ENCODE data around the gene CEACAM16.
"Not testable (repeated sequence)": the region's sequence is repeated elsewhere in the genome, so short reads cannot be mapped to it uniquely, and the experiment has no call there.

CEACAM16 gene

DNA sequence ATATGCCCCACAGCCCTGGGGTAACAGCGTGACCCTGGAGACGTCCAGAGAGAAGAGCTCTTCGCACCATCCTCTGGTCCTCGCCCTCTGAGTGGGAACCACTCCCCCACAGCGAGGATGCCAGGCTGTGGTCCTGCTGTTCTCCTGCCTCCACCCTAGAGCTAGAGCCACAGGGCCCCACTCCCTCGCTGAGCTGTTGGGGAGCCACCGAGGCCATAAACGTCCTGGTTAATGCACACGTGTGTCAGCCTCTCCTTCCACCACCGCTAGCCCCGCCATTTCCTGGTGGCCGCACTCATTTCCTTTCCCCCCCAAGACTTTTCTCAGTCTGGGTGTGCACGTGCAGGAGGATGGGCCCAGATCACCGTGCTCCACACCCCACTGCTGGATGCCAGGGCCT, 11.5 kb downstream of the CEACAM16 start:
- TF ChIP-seq, protein P1, sequence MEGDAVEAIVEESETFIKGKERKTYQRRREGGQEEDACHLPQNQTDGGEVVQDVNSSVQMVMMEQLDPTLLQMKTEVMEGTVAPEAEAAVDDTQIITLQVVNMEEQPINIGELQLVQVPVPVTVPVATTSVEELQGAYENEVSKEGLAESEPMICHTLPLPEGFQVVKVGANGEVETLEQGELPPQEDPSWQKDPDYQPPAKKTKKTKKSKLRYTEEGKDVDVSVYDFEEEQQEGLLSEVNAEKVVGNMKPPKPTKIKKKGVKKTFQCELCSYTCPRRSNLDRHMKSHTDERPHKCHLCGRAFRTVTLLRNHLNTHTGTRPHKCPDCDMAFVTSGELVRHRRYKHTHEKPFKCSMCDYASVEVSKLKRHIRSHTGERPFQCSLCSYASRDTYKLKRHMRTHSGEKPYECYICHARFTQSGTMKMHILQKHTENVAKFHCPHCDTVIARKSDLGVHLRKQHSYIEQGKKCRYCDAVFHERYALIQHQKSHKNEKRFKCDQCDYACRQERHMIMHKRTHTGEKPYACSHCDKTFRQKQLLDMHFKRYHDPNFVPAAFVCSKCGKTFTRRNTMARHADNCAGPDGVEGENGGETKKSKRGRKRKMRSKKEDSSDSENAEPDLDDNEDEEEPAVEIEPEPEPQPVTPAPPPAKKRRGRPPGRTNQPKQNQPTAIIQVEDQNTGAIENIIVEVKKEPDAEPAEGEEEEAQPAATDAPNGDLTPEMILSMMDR (IDR thresholded peaks at IDR 0.05; ENCODE audit: control insufficient read depth, extremely low read depth, insufficient read depth) = no peak
- DNase-seq (ENCODE audit: low read depth) = no peak
- H3K4me3 ChIP-seq (ENCODE audit: low read depth, low read length) = no peak overlapping the region

DNA sequence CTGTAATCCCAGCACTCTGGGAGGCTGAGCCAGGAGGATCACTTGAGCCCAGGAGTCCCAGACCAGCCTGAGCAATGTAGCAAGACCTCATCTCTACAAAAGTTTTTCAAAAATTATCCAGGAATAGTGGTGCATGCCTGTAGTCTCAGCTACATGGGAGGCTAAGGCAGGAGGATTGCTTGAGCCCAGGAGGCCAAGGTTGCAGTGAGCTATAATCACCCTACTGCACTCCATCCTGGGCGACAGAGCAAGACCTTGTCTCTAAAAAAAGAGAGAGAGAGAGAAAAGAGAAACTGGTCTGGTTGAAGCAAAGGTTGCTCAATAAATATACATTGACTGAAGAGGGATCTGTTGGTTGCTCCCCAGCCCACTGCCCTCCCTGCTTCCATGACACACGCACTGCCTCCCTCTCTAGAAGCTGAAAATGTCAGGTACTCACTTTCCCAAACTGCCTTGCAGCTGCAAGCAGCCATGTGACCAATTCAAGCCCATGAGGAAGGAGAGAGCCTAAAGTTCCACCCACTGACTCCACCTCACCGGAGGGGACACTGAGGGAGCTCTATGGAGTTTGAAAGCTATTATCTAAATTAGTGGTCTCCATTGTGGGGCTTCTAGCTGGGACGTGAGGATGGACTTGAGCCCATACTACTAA, 14.0 kb downstream of the CEACAM16 start:
- DNase-seq (ENCODE audit: low read depth) = no peak
- TF ChIP-seq, protein P1 (IDR thresholded peaks at IDR 0.05; ENCODE audit: control insufficient read depth, extremely low read depth, insufficient read depth) = no peak
- no peak overlapping the region for H3K4me3 ChIP-seq (ENCODE audit: low read depth, low read length)

DNA sequence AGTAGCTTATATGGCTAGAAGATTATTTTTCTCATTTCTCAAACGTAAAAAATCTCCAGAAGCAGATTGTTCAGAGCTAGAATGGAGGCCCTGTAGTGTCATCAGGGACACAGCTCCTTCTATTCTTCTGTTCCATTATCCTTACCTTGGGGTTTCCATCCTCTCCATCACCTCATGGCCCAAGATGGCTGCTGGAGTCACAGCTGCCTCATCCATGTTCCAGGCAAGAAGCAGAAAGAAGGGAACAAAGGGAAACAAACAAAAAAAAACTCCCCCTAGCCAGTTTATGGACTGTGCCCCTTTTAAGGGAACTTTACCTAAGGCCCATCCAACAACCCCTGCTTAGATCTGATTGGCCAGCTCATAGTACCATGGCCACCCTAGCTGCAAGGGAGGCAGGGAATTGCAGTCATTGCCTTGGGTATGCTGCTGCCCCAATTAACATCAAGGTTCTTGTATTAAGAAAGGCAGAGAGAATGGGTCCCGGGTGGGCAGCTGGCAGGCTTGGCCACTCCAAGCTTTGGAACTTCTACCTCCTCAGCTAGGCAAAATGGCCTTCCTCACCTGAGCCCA, 15.7 kb downstream of the CEACAM16 start:
- DNase-seq (ENCODE audit: low read depth) = no peak

DNA sequence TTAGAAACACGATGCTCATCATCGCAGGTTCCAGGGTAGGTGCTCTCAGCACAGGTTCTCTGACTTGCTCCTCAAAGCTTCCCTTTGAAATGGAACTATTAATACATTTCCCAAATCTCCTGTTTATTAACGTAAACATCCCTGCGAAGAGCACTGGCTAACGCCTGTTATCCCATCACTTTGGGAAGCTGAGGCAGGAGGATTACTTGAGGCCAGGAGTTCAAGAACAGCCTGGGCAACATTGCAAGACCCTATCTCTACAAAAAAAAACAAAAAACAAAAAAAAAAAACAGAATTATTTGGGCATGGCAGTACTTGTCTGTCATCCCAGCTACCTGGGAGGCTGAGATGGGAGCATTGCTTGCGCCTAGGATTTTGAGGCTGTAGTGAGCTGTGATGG, 18.7 kb downstream of the CEACAM16 start:
- no peak for DNase-seq (ENCODE audit: low read depth)
- TF ChIP-seq, protein P1 (IDR thresholded peaks at IDR 0.05; ENCODE audit: control insufficient read depth, extremely low read depth, insufficient read depth) = no peak
- H3K4me3 ChIP-seq (ENCODE audit: low read depth, low read length) = no peak overlapping the region

More for the DNA sequence above, 15.7 kb downstream of the CEACAM16 start:
- TF ChIP-seq, protein P1 (IDR thresholded peaks at IDR 0.05; ENCODE audit: control insufficient read depth, extremely low read depth, insufficient read depth) = no peak
- H3K4me3 ChIP-seq (ENCODE audit: low read depth, low read length) = no peak overlapping the region

DNA sequence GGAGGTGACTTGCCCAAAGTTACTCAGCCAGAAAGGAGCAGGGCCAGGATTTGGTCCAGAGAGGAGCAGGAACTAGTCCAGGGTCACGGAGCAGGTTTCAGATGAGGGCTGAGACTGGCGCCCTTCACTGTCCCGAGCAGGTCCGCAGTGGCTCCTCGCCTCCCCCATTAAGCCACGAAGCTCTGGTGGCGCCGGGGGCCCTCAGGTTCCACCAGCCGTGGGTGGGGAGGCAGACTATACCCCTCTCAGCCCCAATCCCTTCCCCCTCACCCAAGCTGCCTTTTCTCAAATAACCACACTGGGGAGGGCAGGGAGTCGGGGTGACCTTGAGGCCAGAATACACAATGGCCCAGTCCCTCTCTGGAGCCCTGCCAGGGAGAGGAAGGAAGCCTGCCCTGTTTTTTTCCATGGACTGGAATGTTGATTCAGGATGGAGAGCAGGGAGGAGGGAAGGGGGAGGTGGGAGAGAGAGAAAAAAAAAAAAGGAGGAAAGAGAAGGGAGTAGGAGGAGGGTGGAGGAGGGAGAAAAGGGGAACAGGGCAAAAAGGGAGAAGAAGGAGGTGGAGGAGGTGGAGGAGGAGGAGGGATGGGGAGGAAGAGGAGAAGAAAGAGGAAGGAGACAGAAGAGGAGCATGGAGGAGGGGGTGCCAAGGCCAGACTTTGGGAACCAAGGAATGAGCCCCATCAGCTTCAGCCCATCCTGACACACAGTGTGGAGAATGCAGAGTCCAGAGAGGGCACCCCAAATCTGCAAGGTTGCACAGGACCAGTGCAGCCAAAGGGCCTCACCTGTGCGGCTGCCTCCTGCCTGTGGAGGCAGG, 19.7 kb downstream of the CEACAM16 start:
- TF ChIP-seq, protein P1 (IDR thresholded peaks at IDR 0.05; ENCODE audit: control insufficient read depth, extremely low read depth, insufficient read depth) = no peak
- no peak overlapping the region for H3K4me3 ChIP-seq (ENCODE audit: low read depth, low read length)
- DNase-seq (ENCODE audit: low read depth) = no peak

DNA sequence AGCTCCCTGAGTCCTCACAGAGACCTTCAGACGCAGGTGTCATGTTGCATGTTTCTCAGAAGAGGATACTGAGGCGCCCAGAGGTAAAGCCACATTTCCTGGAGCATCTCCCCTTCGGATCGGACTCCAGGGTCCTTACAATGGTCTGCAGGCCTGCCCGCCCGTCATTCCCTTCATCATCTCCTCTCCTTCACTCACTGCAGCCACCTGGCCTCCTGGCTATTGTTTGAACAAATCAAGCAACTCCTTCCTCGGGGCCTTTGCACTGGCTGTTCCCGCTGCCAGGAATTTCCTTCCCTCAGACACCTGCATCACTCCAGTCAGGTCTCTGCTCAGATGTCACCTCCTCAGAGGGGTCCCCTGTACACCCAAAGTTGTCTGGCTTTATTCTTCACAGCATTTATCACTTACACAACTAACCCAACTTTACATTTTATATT, 20.3 kb downstream of the CEACAM16 start:
- DNase-seq (ENCODE audit: low read depth) = no peak
- no peak overlapping the region for H3K4me3 ChIP-seq (ENCODE audit: low read depth, low read length)
- TF ChIP-seq, protein P1 (IDR thresholded peaks at IDR 0.05; ENCODE audit: control insufficient read depth, extremely low read depth, insufficient read depth) = no peak

DNA sequence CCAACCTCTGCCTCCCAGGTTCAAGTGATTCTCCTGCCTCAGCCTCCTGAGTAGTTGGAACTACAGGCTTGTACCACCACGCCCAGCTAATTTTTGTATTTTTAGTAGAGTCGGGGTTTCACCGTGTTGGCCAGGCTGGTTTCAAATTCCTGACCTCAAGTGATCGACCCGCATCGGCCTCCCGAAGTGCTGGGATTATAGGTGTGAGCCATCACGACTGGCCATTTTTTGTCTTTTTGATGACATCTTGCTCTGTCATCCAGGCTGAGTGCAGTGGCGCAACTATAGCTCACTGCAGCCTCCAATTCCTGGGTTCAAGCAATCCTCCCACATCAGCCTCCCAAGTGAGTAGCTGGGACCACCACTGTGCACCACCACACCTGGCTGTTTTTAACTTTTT, 21.4 kb downstream of the CEACAM16 start:
- H3K4me3 ChIP-seq (ENCODE audit: low read depth, low read length); DNase-seq (ENCODE audit: low read depth): not testable (repeated sequence)
